GM12891 (cell line): ENCODE results near the gene PFN3.

Experiments
- DNase-seq: peaks from one replicate; pipeline ENCODE4 v3.0.0; 2011; ENCODE audit warnings: low spot score; ENCODE audit not compliant: insufficient read length
- FAIRE-seq: peaks from 2 replicates; lab custom pipeline; 2011; peaks lifted over from hg19 to GRCh38; lab: Jason Lieb, UNC
- PAX5 ChIP-seq: IDR thresholded peaks from 2 replicates; pipeline ENCODE4 v1.6.1; 2011; ENCODE audit warnings: low read length, moderate library complexity, mild to moderate bottlenecking; ENCODE audit not compliant: insufficient read depth, severe bottlenecking
- POLR2A ChIP-seq: IDR thresholded peaks from 2 replicates; pipeline ENCODE4 v1.6.1; 2011; ENCODE audit warnings: low read depth, low read length, control low read depth
- POLR2AphosphoS5 ChIP-seq: IDR thresholded peaks from 2 replicates; pipeline ENCODE4 v1.6.1; 2011; ENCODE audit warnings: low read depth, low read length, control low read depth
- POU2F2 ChIP-seq: IDR thresholded peaks from 2 replicates; pipeline ENCODE4 v1.6.1; 2011; ENCODE audit warnings: low read depth, mild to moderate bottlenecking, control low read depth, low read length, moderate library complexity
- SPI1 ChIP-seq: IDR thresholded peaks from 2 replicates; pipeline ENCODE4 v1.6.1; 2011; ENCODE audit warnings: low read depth, low read length, control low read depth
- TAF1 ChIP-seq: IDR thresholded peaks from 2 replicates; pipeline ENCODE4 v1.6.1; 2011; ENCODE audit warnings: low read depth, low read length, control low read depth

The PFN3 gene

DNA sequence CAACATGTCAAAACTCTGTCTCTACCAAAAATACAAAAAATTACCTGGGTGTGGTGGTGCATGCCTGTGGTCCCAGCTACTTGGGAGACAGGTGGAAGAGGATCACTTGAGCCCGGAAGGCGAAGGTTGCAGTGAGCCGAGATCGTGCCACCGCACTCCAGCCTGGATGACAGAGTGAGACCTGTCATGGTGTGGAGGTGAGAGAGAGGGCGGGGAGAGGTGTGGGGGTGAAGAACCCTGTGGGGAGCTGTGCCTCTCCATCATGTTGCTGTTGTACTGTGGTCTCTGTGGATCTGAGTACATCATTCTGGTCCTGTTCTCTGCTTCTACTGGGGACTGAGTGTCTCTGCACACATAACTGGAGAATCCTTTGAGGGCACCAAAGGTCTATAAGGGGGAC lies 27.6 kb downstream of the PFN3 start:
- FAIRE-seq (no peak), DNase-seq (no peak)
- TF ChIP-seq POLR2A = no peak
- TF ChIP-seq POU2F2 = no peak
- TF ChIP-seq PAX5 = no peak
- TF ChIP-seq POLR2AphosphoS5 = no peak
- no peak for TF ChIP-seq SPI1
- no peak for TF ChIP-seq TAF1

DNA sequence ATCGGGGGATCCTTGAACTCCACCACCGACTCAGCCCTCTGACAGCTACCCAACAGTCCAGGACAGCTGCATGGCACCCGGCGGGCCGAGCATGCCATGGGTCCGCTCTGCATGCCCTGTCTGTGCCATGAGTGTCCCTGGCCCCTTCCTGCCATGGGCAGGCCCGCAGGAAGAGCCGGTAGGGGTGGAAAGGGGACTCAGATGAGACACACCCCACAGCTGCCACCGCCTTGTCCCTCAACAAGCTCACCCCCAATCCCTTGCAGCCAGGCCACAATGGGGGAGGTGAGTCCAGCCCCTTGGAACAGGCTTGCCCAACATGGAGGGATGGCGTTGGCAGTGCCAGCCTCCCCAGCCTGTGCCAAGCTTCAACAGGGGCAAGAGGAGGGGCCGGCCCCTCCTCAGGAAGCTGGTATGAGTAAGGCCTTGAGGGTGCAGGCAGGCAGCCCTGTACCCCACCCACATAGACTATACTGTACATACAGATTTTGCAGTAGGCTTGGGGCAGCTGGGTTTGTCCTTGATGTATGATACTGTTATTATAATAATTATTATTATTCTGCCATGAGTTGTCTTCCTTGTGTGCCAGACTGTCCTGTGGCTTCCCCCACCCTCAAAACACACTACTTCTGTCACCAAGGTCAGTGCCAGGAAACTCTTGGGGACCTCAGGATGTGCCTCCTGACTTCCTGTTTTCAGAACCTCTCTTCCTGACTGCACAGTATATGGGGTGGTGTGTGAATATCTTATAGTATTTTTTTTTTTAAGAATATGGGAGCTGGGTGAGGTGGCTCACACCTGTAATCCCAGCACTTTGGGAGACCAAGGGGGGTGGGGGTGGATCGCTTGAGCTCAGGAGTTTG lies 28.2 kb downstream of the PFN3 start:
- TF ChIP-seq TAF1 (no peak), POU2F2 (no peak), SPI1 (peak; percentile 50), POLR2AphosphoS5 (no peak)
- DNase-seq = no peak
- FAIRE-seq = no peak

GRCh38 chr5:177371120-177372033 lies 29.1 kb downstream of the PFN3 start:
- DNase-seq = no peak
- FAIRE-seq = no peak
- no peak for TF ChIP-seq SPI1
- TF ChIP-seq POLR2AphosphoS5 = no peak
- TF ChIP-seq POLR2A = no peak
- TF ChIP-seq POU2F2 = no peak
- TF ChIP-seq PAX5 = no peak
- TF ChIP-seq TAF1 = no peak

GRCh38 chr5:177370488-177371119 lies 29.9 kb downstream of the PFN3 start:
- FAIRE-seq (peak; percentile 94), DNase-seq (peak; percentile 81)
- no peak for TF ChIP-seq SPI1
- TF ChIP-seq POLR2AphosphoS5 = no peak
- TF ChIP-seq POLR2A = no peak
- TF ChIP-seq TAF1 = no peak
- TF ChIP-seq POU2F2 = no peak
- TF ChIP-seq PAX5 = no peak

- DNase-seq (no peak), FAIRE-seq (peak; percentile 82)
- no peak for TF ChIP-seq POU2F2
Observed at GRCh38 chr5:177369645-177370440, 30.6 kb downstream of the PFN3 start.

GRCh38 chr5:177368869-177369644 lies 31.4 kb downstream of the PFN3 start:
- DNase-seq = peak; percentile 64
- FAIRE-seq = peak; percentile 78
- TF ChIP-seq PAX5 = no peak

DNA sequence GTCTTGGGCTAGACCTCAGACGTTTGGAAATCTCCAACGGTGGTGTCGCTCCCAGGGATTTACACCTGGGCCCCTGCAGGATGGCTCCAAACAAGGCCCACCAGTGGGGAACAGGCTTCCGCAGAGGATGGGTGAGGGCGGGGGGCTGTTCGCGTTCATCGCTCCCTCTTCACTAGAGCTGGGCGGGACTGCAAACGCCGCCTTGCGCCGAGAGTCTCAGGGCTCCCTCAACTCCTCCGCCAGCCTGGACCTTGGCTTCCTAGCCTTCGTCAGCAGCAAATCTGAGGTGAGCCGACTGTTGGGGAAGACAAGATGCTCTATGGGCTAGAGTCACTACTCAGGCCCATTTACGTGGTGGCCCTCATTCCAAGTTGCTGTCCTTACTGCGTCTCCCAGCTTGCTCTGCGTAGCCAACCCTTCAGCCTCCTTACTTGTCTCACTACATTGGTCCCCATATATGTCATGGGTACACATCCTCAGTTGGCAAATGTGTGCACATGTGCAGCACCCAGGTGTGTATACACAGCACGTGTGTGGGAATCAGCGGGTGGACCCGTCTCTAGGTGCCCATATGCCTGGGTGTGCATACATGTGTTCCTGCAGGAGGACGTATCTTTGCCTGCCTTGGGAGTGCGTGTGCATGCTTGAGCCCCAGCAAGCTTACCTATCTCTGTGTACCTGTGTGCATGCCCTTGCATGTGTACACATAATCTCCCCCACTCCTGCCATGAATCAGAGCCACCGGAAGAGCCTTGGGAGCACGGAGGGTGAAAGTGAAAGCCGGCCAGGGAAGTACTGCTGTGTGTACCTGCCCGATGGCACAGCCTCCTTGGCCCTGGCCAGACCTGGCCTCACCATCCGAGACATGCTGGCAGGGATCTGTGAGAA lies 32.2 kb downstream of the PFN3 start:
- FAIRE-seq = no peak
- no peak for DNase-seq
- TF ChIP-seq SPI1 (no peak), POLR2AphosphoS5 (no peak), TAF1 (no peak), POU2F2 (no peak), PAX5 (no peak), POLR2A (no peak)

- DNase-seq = no peak
Observed at GRCh38 chr5:177367323-177367848, 33.1 kb downstream of the PFN3 start.

More at GRCh38 chr5:177367323-177367848, 33.1 kb downstream of the PFN3 start:
- no peak for FAIRE-seq
- TF ChIP-seq TAF1 (no peak), POLR2AphosphoS5 (no peak), PAX5 (no peak), POU2F2 (no peak), POLR2A (no peak), SPI1 (no peak)
